Ecto neural progenitor cell (in vitro differentiated cells): ENCODE measurements around the gene GALNT2.

Experiments
- DNase-seq: peaks from one replicate; pipeline ENCODE4 v3.0.0-alpha.2; 2018; ENCODE audit warnings: low spot score

GALNT2 gene

GRCh38 chr1:230146709-230147108, 79.7 kb downstream of the GALNT2 start:
- DNase-seq, result no peak

DNA sequence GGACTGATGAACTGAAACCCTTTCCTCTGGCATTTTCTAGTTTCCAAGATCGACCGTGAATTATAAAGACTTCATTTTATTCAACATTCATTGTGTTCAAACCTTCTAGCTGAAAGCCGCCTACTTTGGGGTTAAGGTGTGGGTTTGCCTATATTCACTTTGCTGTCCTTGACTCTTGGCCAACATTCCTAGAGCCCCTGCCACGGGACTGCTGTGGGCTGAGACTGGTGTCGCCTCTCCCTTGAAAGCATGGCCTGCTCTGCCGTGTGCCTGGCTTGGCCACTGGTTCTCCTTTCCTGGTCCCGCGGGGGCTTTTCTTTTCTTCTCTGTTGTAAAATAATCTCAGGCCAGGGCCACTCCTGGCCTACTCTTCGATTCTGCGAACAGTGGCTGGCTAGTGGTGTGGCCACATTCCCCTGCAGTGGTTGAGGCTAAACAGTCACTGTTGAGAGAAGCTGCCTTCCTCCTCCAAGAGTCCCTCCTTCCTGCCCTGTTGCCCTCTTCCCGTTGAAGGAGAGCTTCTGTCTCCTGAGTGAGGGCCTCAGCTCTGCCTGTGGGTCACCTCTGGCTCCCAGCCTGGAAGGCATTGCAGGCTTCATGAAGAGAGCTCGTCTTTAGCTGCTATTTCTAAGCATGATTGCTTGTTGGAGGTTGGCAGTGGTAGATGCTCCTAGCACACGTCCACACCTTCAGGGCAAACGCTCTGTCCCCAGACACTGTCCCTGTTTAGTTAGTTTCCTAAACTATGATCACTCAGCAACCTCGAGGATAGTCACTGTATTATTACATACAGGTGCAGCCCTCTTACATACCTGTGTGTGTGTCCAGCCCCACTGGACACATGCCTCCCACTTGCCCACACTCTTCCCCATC, 80.5 kb downstream of the GALNT2 start:
- no peak for DNase-seq

DNA sequence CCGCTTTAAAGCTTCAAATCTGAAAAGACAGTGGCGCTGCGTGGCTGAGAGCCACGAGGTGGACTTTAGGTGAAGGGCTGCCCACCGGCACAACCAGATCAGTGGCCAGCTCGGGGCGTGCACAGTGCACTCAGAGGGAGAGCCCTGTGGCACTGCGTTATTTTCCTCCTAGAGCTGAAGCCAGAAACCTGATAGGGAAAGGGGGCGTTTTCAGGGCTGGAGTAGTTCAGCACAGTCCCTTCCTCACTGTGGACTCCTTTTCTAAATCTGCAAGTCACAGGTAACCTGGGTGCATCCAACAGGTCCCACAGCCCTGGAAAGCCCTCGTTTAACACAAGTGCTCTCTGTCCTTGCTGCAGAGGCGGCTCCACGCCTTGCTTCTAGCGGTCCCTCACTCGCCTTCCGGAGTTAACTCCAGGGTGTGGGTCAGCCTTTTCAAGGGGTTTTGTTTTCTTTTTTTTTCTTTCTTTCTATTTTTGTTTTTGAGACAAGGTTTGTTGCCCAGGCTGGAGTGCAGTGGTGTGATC, 81.2 kb downstream of the GALNT2 start:
- DNase-seq, result no peak

DNA sequence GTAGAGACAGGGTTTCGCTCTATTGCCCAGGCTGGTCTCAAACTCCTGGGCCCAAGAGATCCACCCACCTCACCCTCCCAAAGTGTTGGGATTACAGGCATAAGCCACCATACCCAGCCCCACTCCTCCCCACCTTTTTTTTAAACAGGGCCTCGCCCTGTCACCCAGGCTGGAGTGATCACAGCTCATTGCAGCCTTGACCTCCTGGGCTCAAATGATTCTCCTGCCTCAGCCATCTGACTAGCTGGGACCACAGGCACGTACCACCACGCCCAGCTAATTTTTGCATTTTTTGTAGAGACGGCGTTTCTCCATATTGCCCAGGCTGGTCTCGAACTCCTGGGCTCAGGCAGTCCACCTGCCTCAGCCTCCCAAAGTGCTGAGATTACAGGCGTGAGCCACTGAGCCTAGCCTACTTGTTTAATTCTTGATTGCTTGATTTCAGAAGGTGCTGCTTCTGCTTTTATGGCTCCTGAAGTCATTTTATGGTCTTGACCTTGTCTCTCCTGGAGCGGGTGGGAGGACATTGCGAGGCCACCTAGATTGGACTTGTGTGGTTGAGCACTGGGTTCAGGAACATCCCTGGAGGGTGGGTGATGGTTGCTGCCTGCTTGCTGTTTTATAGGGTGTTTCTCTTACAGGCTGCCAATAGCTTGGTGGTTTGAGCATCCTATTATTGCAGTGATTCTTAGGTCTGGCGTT, 81.9 kb downstream of the GALNT2 start:
- DNase-seq, result no peak

- no peak for DNase-seq
Observed at GRCh38 chr1:230149751-230150584, 82.9 kb downstream of the GALNT2 start.

DNA sequence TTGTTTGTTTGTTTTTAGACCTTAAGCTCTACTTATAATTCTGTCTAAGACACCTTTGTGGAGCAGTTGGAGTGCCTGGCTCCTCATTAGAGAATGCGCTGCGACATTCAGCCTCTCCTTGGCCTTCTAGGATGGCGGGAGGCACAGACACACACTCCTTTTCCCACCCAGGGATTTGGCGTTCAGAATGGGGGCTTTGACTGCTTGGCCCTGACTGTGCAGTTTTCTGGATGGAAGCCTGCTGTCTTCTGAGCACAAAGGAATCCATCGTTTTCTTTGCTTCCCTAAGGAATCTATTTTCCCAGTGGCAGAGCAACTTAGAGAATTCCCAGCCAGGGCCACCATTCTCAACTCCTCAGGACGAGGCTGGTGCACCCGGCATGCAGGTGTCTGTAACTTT, 83.6 kb downstream of the GALNT2 start:
- no peak for DNase-seq

DNA sequence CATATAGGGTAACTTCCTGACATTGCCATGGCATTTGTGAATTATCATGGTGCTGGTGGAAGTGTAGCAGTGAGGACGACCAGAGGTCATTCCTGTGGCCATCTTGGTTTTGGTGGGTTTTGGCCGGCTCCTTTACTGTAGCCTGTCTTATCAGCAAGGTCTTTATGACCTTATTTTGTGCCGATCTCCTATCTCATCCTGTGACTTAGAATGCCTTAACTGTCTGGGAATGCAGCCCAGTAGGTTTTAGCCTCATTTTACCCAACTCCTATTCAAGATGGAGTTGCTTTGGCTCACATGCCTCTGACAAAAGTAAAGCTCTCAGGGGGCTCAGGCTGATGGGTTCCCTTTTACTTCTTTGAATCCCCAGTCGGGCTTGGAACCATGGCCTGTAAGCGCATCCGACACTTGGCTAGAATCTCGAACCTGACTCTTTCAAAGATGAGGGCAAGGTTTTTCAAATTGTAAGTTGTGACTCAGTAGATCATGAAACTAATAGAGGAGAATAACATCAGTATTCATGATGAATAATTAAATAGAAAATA, 85.0 kb downstream of the GALNT2 start:
- no peak for DNase-seq

DNA sequence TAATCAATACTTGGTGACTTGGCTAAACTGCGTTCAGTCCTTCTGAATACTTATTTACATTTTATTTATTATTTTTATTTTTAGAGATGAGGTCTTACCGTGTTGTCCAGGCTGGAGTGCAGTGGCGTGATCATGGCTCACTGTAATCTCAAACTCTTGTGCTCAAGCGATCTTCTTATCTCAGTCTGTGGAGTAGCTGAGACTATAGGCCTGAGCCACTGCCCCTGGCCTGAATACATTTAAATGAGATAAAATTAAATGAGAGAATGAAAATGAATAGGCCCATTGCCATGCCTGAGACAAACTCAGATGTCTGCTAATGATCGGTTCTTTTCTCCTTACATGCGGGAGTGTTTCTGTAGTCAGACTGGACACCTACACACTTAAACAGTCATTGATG, 86.0 kb downstream of the GALNT2 start:
- DNase-seq, result no peak

- peak; percentile 66 for DNase-seq
Observed at GRCh38 chr1:230153641-230154296, 86.7 kb downstream of the GALNT2 start.

- DNase-seq, result no peak
Observed at GRCh38 chr1:230155021-230155420, 88.0 kb downstream of the GALNT2 start.

- DNase-seq, result no peak
Observed at GRCh38 chr1:230156068-230156467, 89.0 kb downstream of the GALNT2 start.

- DNase-seq, result no peak
Observed at GRCh38 chr1:230156536-230156935, 89.5 kb downstream of the GALNT2 start.

DNA sequence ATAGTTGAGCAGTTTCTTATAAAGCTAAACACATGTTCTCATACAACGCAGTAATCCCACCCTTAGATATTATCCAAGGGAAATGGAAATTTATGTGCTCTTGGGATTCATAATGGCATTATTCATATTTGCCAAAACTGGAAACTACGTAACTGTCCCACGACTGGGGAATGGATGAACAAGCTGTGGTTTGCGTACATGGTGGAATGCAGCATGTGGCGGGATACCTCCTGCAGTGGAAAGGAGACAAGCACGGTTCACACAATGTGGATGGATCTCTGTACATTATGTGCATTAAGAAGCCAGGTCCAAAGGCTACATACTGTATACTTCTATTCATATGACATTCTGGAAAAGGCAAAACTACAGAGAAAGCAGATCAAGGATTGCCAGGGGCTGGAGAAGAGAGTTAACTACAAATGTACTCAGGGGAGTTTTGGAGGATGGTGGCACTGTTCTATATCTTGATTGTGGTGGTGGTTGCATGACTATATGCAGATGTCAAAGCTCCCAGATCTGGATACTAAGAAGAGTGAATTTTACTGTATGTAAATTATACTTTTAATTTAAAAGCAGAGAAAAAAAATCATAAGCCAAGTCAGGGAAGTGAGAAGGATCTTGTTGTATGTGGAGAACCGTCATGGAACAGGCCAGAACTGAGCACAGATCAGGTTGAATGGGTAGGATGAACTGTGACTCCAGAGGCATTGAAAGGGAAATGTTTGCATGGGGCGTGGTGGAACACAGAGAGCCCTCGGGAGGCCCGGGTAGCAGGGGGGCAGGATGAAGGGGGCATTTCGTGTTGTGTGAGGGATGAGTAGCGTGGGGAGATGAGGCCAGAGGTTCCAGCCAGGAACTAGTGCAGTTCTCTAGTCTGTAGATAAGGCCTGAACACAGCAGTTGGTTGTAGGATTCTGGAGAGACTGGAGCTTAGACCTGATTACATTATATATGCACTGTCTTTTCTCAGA, 90.7 kb downstream of the GALNT2 start:
- DNase-seq, result no peak

DNA sequence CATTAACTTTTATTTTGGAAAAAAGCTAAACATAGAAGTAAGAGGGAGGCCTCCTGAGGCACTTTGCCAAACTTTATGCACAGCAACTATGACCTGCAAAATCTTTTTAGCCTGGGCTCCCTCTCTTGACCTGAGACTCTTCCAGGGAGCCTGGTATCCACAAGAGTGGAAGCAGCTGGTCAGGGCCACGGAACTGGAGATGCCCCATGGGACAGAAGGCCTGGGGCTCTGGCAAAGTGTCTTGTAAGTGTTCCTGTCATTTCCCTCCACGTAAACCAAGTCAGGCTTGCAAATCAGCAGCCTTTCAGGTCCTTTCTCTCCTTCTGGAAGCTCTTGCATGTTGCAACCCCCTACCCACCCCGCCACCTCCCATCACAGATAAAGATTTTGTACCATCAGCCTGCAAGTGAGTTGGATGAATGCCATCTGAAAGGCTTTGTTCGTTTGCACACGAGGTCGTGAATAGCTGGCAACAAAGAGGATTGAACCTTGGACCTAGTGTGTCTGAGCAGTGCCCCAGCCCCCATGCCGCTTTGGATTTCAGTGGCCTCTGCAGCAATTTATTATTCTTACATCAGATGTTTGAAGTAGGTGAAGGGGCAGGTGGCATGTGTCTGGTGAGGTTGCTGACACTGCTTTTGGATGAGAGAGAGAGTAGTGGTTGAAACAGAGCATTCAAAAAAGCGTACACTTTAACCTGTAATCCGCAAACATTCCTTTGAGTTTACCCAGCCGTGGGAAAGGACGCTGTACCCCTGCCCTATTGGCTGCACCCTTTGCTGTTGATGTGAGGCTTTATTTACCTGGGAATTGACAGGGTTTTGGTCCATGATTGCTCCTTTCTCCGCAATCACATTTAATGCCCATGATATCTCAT, 91.6 kb downstream of the GALNT2 start:
- peak; percentile 34 for DNase-seq

GRCh38 chr1:230159580-230159979, 92.5 kb downstream of the GALNT2 start:
- peak; percentile 37 for DNase-seq

DNA sequence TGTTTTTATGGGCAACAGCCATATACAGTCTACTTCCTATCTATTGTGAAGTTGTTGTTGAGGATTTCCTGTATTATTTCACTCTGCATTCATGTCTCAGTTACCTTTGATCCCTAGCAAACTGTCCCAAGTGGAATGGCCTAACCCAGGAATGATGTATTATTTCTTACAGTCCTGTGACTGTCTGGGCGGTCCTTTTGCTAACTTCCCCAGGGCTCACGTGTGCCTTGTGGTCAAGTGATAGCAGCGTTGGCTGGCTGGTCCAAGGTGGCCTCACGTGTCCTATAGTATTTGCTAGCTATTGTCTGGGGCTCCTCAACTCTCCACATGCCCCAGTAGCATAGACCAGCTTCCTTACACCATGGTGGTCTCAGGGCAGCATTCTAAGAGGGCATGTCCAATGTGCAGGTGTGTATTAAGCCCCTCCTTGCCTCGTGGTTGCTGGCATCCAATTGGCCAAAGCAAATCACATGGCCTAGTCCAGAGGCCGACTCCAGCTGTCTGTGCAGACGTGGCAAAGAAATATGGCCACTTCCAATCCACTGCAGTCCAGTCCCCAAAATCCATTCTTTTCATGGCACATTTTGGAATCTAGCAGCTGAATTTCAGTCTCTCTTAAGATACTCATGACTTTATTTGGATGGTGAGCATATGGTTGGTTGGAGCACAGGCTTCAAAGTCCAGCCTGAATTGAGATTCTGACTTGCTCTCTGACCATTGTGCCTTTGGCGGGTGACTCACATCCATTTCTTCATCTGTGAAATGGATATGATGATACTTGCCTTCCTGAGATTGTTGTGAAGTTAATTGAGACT, 94.1 kb downstream of the GALNT2 start:
- DNase-seq, result peak; percentile 26

GRCh38 chr1:230163205-230163604, 96.2 kb downstream of the GALNT2 start:
- peak; percentile 22 for DNase-seq

- DNase-seq, result peak; percentile 31
Observed at GRCh38 chr1:230163719-230164118, 96.7 kb downstream of the GALNT2 start.
